ENCODE measurements around the gene ATP1A3.

The ATP1A3 gene

DNA sequence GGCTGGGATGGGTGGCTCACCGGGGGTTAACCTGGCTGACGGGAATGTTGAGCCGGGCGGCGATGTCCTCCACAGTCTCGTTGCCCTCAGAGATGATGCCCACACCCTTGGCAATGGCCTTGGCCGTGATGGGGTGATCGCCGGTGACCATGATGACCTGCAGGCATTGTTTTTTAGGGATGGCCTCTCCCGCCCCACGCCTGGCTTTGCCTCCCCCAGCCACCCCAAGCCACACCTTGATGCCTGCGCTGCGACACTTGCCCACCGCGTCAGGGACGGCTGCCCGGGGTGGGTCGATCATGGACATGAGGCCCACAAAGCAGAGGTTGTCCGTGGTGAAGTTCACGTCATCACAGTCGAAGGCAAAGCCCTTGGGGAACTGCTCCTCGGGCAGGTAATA, 16.1 kb downstream of the ATP1A3 start:
- no peak overlapping the region for H3K27ac ChIP-seq
- TF ChIP-seq, protein P1, sequence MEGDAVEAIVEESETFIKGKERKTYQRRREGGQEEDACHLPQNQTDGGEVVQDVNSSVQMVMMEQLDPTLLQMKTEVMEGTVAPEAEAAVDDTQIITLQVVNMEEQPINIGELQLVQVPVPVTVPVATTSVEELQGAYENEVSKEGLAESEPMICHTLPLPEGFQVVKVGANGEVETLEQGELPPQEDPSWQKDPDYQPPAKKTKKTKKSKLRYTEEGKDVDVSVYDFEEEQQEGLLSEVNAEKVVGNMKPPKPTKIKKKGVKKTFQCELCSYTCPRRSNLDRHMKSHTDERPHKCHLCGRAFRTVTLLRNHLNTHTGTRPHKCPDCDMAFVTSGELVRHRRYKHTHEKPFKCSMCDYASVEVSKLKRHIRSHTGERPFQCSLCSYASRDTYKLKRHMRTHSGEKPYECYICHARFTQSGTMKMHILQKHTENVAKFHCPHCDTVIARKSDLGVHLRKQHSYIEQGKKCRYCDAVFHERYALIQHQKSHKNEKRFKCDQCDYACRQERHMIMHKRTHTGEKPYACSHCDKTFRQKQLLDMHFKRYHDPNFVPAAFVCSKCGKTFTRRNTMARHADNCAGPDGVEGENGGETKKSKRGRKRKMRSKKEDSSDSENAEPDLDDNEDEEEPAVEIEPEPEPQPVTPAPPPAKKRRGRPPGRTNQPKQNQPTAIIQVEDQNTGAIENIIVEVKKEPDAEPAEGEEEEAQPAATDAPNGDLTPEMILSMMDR (IDR thresholded peaks at IDR 0.05), result no peak
- TF ChIP-seq ZFX (IDR thresholded peaks at IDR 0.05; ENCODE audit: borderline replicate concordance), result no peak

GRCh38 chr19:41974652-41975051, 19.4 kb downstream of the ATP1A3 start:
- TF ChIP-seq, protein P1 (IDR thresholded peaks at IDR 0.05), result no peak
- no peak for TF ChIP-seq ZFX (IDR thresholded peaks at IDR 0.05; ENCODE audit: borderline replicate concordance)
- H3K27ac ChIP-seq, result no peak overlapping the region

DNA sequence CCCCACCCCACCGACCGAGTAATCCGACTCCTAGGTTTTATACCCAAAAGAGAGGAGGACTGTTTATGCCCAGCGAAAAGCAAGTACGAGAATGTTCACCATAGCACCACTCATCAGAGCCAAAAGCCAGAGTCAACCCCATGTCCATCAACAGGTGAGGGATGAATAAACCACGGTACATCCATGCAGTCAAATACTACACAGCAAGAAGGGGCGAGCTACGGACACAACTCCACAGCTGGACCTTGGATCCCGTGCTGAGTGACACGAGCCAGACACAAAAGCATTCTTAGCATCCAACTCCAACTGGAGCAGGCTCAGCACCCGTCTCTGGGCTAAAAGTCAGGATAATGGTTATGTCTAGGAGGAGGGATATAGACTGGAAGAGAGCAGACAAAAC, 22.7 kb downstream of the ATP1A3 start:
- TF ChIP-seq, protein P1 (IDR thresholded peaks at IDR 0.05), result no peak
- no peak for TF ChIP-seq ZFX (IDR thresholded peaks at IDR 0.05; ENCODE audit: borderline replicate concordance)

GRCh38 chr19:41969772-41970458, 24.1 kb downstream of the ATP1A3 start:
- no peak overlapping the region for H3K27ac ChIP-seq
- no peak for TF ChIP-seq ZFX (IDR thresholded peaks at IDR 0.05; ENCODE audit: borderline replicate concordance)
- TF ChIP-seq, protein P1 (IDR thresholded peaks at IDR 0.05), result no peak

More for the DNA sequence above, 22.7 kb downstream of the ATP1A3 start:
- H3K27ac ChIP-seq, result no peak overlapping the region

DNA sequence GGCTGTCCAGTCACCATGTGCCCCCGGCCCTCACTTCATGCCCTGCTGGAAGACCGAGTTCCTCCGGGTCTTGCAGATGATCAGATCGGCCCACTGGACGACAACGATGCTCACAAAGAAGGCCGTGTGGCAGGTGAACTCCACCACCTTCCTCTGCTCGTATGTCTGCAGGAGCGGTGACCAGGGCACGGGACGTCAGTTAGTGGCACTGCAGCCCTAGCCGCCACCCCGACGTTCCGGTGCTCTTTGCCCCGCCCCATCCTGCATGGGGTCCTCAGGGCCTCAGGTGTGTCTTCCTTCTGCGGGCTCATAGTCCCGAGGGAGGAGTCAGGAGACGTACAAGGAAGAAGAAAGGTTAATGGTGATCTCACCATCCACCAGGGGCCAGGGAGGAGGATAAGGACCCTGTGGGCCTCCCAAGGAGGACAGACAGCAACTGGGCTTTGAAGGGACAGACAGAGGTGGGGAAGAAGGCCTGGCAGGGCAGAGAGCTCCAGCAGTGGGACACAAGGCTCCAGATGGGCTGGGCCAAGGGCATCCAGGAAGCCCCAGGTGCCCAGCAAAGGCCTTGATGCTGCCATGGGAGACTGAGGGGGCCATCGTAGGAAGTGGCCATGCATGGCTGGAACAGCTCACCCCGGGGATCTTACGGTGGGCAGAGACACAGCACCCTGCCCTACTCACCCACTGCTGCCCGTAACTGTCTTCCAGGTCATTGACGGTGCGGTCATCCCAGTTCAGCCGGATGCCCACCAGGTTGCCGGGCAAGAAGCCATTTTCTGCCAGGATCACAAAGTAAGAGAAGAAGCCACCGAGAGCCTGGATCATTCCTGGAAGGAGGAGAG, 25.1 kb downstream of the ATP1A3 start:
- H3K27ac ChIP-seq, result no peak overlapping the region
- TF ChIP-seq ZFX (IDR thresholded peaks at IDR 0.05; ENCODE audit: borderline replicate concordance), result no peak
- TF ChIP-seq, protein P1 (IDR thresholded peaks at IDR 0.05), result no peak

- H3K27ac ChIP-seq, result no peak overlapping the region
- TF ChIP-seq ZFX (IDR thresholded peaks at IDR 0.05; ENCODE audit: borderline replicate concordance), result no peak
- TF ChIP-seq, protein P1 (IDR thresholded peaks at IDR 0.05), result no peak
These were observed 26.8 kb downstream of the ATP1A3 start for GRCh38 chr19:41967054-41967783.
